ENCODE data around the gene PRRG4.

DNA sequence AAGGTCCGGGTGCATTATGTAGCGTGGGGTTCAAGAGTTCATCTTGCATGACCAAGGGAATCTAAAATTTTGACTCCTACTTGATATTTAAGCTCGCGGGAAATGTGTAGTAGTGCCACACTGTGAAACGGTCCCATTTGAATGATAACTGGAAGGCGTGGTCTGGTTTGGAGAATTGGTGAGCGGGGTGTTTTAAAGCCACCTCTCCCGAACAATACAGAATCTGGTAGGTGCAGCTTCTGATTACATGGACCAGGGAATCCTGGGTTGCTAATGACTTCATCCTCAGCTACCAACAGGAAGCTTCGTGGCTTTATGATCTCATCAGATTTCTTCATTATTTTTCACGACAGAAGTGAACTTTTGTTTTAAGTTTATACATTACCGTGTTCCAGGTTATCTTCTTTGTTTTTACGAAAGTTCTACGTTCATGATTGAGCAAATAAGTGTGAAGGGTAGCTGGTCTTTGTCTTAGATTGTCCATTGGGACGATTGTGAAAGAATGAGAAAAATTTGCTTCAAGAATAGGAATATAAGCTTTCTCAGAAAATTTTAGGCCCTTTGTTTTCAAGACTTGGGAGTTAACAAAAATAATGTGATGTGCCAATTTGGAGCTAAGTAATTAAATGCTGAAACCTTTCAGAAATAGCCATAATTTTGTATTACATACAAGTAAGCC lies 64.6 kb downstream of the PRRG4 start:
- TF ChIP-seq, protein P1, sequence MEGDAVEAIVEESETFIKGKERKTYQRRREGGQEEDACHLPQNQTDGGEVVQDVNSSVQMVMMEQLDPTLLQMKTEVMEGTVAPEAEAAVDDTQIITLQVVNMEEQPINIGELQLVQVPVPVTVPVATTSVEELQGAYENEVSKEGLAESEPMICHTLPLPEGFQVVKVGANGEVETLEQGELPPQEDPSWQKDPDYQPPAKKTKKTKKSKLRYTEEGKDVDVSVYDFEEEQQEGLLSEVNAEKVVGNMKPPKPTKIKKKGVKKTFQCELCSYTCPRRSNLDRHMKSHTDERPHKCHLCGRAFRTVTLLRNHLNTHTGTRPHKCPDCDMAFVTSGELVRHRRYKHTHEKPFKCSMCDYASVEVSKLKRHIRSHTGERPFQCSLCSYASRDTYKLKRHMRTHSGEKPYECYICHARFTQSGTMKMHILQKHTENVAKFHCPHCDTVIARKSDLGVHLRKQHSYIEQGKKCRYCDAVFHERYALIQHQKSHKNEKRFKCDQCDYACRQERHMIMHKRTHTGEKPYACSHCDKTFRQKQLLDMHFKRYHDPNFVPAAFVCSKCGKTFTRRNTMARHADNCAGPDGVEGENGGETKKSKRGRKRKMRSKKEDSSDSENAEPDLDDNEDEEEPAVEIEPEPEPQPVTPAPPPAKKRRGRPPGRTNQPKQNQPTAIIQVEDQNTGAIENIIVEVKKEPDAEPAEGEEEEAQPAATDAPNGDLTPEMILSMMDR (conservative IDR thresholded peaks at IDR 0.05; ENCODE audit: low read length): no peak
- TF ChIP-seq EZH2phosphoT487 (IDR thresholded peaks at IDR 0.05; ENCODE audit: borderline replicate concordance): no peak
